NAMALWA (cell line): ENCODE data around the gene ACTN1.

Experiments used
- DNase-seq: peaks from one replicate; pipeline ENCODE4 v3.0.0-alpha.2; 2015; ENCODE audit warnings: low spot score

Gene ACTN1

GRCh38 chr14:68916358-68916941 is 62.7 kb downstream of the ACTN1 start:
- DNase-seq = no peak

- DNase-seq = no peak
Measured at GRCh38 chr14:68913516-68913915, 65.6 kb downstream of the ACTN1 start.

GRCh38 chr14:68911594-68912227 is 67.4 kb downstream of the ACTN1 start:
- peak; percentile 79 for DNase-seq

- peak; percentile 1 for DNase-seq
Measured at GRCh38 chr14:68910540-68910939, 68.6 kb downstream of the ACTN1 start.

- no peak for DNase-seq
Measured at GRCh38 chr14:68908803-68909202, 70.3 kb downstream of the ACTN1 start.

- no peak for DNase-seq
Measured at GRCh38 chr14:68908201-68908600, 70.9 kb downstream of the ACTN1 start.

GRCh38 chr14:68906439-68906838 is 72.7 kb downstream of the ACTN1 start:
- no peak for DNase-seq

- DNase-seq = no peak
Measured at GRCh38 chr14:68905107-68905895, 73.8 kb downstream of the ACTN1 start.

- DNase-seq = no peak
Measured at GRCh38 chr14:68902357-68902756, 76.7 kb downstream of the ACTN1 start.

- no peak for DNase-seq
Measured at GRCh38 chr14:68899033-68899603, 80.0 kb downstream of the ACTN1 start.

- DNase-seq = no peak
Measured at GRCh38 chr14:68898248-68899032, 80.7 kb downstream of the ACTN1 start.

GRCh38 chr14:68897559-68898155 is 81.4 kb downstream of the ACTN1 start:
- no peak for DNase-seq

- DNase-seq = peak; percentile 15
Measured at GRCh38 chr14:68896132-68896531, 83.0 kb downstream of the ACTN1 start.

- DNase-seq = no peak
Measured at GRCh38 chr14:68894802-68895703, 84.0 kb downstream of the ACTN1 start.

GRCh38 chr14:68894123-68894522 is 85.0 kb downstream of the ACTN1 start:
- DNase-seq = no peak

- no peak for DNase-seq
Measured at GRCh38 chr14:68893566-68893965, 85.5 kb downstream of the ACTN1 start.

GRCh38 chr14:68892961-68893360 is 86.1 kb downstream of the ACTN1 start:
- no peak for DNase-seq

- no peak for DNase-seq
Measured at GRCh38 chr14:68891851-68892660, 87.0 kb downstream of the ACTN1 start.

- no peak for DNase-seq
Measured at GRCh38 chr14:68890173-68890931, 88.8 kb downstream of the ACTN1 start.
